ENCODE data around the gene ABHD17C. TPM values are rescaled to one million over a fixed set of nuclear protein-coding genes. Genes with fewer than 3 reads are reported as not detected.
A peak's percentile ranks its signal among the peaks of the same experiment; 100 is the strongest.

The ABHD17C gene
- total and polyA plus RNA-seq, 2 experiments from 2014 or later = 11.3 to 23.8 TPM

DNA sequence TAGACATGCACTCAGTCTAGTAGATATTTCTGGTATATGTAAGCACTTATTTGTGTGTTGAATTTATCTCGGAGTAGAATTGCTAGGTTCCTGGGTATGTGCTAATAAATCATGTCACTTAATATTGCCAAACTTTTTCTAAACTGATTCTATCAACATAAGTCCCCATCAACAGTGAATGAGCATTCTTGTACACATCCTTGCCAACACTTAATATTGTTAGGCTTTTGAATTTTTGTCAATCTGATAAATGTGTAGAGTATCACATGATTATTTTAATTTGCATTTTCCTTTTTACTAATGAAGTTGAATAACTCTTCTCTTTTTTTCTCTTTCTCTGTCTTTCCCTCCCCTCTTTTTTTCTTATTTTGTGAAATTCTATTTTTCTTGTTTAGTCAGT, 50.8 kb downstream of the ABHD17C start (continued):
- no peak for TF ChIP-seq EZH2phosphoT487 (IDR thresholded peaks at IDR 0.05; ENCODE audit: unreplicated experiment)
- TF ChIP-seq, protein P1, sequence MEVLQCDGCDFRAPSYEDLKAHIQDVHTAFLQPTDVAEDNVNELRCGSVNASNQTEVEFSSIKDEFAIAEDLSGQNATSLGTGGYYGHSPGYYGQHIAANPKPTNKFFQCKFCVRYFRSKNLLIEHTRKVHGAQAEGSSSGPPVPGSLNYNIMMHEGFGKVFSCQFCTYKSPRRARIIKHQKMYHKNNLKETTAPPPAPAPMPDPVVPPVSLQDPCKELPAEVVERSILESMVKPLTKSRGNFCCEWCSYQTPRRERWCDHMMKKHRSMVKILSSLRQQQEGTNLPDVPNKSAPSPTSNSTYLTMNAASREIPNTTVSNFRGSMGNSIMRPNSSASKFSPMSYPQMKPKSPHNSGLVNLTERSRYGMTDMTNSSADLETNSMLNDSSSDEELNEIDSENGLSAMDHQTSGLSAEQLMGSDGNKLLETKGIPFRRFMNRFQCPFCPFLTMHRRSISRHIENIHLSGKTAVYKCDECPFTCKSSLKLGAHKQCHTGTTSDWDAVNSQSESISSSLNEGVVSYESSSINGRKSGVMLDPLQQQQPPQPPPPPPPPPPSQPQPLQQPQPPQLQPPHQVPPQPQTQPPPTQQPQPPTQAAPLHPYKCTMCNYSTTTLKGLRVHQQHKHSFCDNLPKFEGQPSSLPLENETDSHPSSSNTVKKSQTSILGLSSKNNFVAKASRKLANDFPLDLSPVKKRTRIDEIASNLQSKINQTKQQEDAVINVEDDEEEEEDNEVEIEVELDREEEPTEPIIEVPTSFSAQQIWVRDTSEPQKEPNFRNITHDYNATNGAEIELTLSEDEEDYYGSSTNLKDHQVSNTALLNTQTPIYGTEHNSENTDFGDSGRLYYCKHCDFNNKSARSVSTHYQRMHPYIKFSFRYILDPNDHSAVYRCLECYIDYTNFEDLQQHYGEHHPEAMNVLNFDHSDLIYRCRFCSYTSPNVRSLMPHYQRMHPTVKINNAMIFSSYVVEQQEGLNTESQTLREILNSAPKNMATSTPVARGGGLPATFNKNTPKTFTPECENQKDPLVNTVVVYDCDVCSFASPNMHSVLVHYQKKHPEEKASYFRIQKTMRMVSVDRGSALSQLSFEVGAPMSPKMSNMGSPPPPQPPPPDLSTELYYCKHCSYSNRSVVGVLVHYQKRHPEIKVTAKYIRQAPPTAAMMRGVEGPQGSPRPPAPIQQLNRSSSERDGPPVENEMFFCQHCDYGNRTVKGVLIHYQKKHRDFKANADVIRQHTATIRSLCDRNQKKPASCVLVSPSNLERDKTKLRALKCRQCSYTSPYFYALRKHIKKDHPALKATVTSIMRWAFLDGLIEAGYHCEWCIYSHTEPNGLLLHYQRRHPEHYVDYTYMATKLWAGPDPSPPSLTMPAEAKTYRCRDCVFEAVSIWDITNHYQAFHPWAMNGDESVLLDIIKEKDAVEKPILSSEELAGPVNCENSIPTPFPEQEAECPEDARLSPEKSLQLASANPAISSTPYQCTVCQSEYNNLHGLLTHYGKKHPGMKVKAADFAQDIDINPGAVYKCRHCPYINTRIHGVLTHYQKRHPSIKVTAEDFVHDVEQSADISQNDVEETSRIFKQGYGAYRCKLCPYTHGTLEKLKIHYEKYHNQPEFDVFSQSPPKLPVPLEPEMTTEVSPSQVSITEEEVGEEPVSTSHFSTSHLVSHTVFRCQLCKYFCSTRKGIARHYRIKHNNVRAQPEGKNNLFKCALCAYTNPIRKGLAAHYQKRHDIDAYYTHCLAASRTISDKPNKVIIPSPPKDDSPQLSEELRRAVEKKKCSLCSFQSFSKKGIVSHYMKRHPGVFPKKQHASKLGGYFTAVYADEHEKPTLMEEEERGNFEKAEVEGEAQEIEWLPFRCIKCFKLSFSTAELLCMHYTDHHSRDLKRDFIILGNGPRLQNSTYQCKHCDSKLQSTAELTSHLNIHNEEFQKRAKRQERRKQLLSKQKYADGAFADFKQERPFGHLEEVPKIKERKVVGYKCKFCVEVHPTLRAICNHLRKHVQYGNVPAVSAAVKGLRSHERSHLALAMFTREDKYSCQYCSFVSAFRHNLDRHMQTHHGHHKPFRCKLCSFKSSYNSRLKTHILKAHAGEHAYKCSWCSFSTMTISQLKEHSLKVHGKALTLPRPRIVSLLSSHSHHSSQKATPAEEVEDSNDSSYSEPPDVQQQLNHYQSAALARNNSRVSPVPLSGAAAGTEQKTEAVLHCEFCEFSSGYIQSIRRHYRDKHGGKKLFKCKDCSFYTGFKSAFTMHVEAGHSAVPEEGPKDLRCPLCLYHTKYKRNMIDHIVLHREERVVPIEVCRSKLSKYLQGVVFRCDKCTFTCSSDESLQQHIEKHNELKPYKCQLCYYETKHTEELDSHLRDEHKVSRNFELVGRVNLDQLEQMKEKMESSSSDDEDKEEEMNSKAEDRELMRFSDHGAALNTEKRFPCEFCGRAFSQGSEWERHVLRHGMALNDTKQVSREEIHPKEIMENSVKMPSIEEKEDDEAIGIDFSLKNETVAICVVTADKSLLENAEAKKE (CRISPR knock-in tag; IDR thresholded peaks at IDR 0.05) = no peak

DNA sequence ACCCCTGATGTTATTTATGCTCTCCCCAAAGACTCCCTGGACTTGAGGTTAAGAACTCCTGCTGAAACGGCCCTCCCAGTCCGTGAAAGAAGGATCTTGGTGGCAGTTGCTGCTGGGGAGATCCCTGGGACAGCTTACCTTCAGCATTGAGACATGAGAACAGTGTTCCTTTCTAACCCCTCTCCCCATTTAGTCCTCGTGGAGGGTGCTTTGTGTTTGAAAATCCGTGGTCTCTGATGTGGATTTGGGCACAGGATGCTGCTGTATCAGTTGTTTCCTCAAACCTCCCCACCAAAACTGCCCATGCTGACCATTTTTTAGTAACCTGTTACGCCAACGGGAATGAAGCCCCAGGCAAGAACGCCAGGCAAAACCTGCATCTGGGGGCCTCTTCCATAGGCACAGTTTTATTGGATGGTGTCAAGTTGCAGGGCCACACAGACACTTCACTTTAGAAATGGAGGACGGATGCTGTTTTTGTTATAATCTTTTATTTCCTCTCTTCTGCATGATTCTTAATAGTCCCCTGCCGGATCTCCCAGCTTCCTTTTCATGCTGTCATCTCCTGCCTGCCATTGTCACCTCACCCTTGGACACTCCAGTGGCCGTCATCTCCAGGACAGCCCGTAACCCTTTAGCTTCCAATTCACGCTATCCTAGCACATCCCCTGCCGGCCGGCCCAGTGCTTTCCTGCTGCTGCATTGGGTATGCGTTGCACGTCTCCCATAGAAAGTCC, 52.4 kb downstream of the ABHD17C start:
- H3K27me3 ChIP-seq (ENCODE audit: insufficient read depth) = no peaks in the 10 kb centered on the region
- H3K27ac Mint-ChIP-seq = no peak overlapping the region
- peak overlapping the region; percentile 33 for H3K4me2 ChIP-seq
- peaks cover 46% of the 10 kb centered on the region for H3K4me1 Mint-ChIP-seq
- H3K36me3 ChIP-seq (ENCODE audit: insufficient read depth) = no peaks in the 10 kb centered on the region
- peaks cover 26% of the 10 kb centered on the region for H3K4me1 ChIP-seq (ENCODE audit: insufficient read depth)
- H3K27me3 Mint-ChIP-seq (ENCODE audit: insufficient read depth, low read depth, poor library complexity) = peaks cover under 1% of the 10 kb centered on the region
- H3K79me2 ChIP-seq (replicated peaks; ENCODE audit: insufficient read depth) = peaks cover 18% of the 10 kb centered on the region
- H3K36me3 Mint-ChIP-seq (ENCODE audit: low read depth) = peaks cover 10% of the 10 kb centered on the region
- no peaks in the 10 kb centered on the region for H4K20me1 ChIP-seq (replicated peaks; ENCODE audit: insufficient read depth)
- ATAC-seq = peak; percentile 87
- no peak overlapping the region for H2AFZ ChIP-seq
- peaks cover 2% of the 10 kb centered on the region; the same call in 1 of the 3 replicates for H3K9me3 Mint-ChIP-seq
- DNase-seq (ENCODE audit: low spot score) = peak; percentile 63
- H3F3A ChIP-seq (replicated peaks; ENCODE audit: low read depth) = no peaks in the 10 kb centered on the region
- 0 out of 2 replicates have a peak overlapping the region, but pooled peaks have one; percentile 7 for H3K4me3 ChIP-seq
- H3K9me2 ChIP-seq (ENCODE audit: insufficient read depth) = no peaks in the 10 kb centered on the region
- TF ChIP-seq STAT1 (IDR thresholded peaks at IDR 0.05; ENCODE audit: unreplicated experiment) (no peak), JUNB (IDR thresholded peaks at IDR 0.05; ENCODE audit: unreplicated experiment) (no peak)
- TF ChIP-seq, protein P2, sequence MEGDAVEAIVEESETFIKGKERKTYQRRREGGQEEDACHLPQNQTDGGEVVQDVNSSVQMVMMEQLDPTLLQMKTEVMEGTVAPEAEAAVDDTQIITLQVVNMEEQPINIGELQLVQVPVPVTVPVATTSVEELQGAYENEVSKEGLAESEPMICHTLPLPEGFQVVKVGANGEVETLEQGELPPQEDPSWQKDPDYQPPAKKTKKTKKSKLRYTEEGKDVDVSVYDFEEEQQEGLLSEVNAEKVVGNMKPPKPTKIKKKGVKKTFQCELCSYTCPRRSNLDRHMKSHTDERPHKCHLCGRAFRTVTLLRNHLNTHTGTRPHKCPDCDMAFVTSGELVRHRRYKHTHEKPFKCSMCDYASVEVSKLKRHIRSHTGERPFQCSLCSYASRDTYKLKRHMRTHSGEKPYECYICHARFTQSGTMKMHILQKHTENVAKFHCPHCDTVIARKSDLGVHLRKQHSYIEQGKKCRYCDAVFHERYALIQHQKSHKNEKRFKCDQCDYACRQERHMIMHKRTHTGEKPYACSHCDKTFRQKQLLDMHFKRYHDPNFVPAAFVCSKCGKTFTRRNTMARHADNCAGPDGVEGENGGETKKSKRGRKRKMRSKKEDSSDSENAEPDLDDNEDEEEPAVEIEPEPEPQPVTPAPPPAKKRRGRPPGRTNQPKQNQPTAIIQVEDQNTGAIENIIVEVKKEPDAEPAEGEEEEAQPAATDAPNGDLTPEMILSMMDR (conservative IDR thresholded peaks at IDR 0.05; ENCODE audit: low read depth in 2 of 2) = peak; percentile 33 to 63
- H3K27ac ChIP-seq (ENCODE audit: low read depth) = no peak overlapping the region
- H3K4me3 Mint-ChIP-seq = peak overlapping the region; percentile 8; the same call in 2 of the 3 replicates
